Measurements from ENCODE around the gene TCAP. TPM values are rescaled to one million over a fixed set of nuclear protein-coding genes. Genes with fewer than 3 reads are reported as not detected.

The TCAP gene
- total RNA-seq, 1 donor from 2014 or later = 0.19 TPM

DNA sequence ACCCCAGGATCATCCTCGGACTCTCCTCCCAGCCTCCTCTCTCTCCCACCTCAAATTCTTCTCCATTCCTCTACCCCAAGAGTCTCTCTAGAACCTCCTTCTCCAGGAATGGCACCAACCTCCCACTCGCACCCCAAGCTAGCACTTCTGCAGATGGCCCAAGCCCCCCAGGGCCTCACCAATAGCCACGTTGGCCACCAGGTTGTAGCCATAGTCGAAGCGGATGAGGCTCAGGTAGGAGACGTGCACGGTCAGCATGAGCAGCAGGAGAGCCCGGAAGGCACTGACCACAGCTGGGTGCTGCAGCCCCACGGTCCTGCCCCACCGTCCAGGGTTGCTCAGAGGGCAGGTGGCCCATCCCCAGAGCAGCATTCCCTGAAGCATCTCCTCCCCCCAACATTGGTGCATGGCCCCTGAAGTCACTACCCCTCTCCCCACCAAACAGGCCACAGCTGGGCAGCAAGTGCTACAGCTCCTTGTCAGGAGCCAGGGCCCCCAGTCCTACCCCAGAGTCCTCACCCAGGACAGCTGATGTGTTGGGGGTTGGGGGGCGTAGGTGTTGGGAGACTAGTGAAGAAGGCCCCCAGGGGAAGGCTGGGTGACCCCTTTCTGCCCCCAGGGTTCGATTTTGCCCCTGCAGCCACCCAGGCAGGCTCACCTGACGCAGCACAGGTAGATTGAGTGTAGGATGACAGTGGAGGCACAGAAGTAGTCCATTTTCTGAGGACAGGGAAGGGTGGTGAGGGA lies 8.4 kb downstream of the TCAP start:
- DNase-seq (ENCODE audit: low spot score) = no peak
- TF ChIP-seq, protein P1, sequence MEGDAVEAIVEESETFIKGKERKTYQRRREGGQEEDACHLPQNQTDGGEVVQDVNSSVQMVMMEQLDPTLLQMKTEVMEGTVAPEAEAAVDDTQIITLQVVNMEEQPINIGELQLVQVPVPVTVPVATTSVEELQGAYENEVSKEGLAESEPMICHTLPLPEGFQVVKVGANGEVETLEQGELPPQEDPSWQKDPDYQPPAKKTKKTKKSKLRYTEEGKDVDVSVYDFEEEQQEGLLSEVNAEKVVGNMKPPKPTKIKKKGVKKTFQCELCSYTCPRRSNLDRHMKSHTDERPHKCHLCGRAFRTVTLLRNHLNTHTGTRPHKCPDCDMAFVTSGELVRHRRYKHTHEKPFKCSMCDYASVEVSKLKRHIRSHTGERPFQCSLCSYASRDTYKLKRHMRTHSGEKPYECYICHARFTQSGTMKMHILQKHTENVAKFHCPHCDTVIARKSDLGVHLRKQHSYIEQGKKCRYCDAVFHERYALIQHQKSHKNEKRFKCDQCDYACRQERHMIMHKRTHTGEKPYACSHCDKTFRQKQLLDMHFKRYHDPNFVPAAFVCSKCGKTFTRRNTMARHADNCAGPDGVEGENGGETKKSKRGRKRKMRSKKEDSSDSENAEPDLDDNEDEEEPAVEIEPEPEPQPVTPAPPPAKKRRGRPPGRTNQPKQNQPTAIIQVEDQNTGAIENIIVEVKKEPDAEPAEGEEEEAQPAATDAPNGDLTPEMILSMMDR (IDR thresholded peaks at IDR 0.05) = no peak
- TF ChIP-seq EZH2 (IDR thresholded peaks at IDR 0.05) = no peak
- TF ChIP-seq EZH2phosphoT487 (IDR thresholded peaks at IDR 0.05) = no peak
- Mint-ChIP-seq H3K4me3 (peak overlapping the region; percentile 31), H3K9me3 (no peaks in the 10 kb centered on the region), H3K27ac (no peak overlapping the region), H3K4me1 (peaks cover 5% of the 10 kb centered on the region), H3K36me3 (no peaks in the 10 kb centered on the region), H3K27me3 (ENCODE audit: insufficient read depth, low read depth) (peaks cover 15% of the 10 kb centered on the region)
- H3K4me2 ChIP-seq = no peak overlapping the region
- H3K4me3 ChIP-seq = no peak overlapping the region
- no peaks in the 10 kb centered on the region for H3K79me2 ChIP-seq (ENCODE audit: low read depth)
- no peaks in the 10 kb centered on the region for H3K9me3 ChIP-seq (ENCODE audit: low read depth)
- no peak overlapping the region for H3K9ac ChIP-seq
- no peak overlapping the region for H2AFZ ChIP-seq (replicated peaks)
- H3K4me1 ChIP-seq = peaks cover 4% of the 10 kb centered on the region
- no peak overlapping the region for H3K27ac ChIP-seq
- H4K20me1 ChIP-seq (ENCODE audit: low read depth) = no peaks in the 10 kb centered on the region
- peaks cover 31% of the 10 kb centered on the region for H3K27me3 ChIP-seq
- H3K36me3 ChIP-seq = no peaks in the 10 kb centered on the region
- peaks cover 9% of the 10 kb centered on the region for H3F3A ChIP-seq (ENCODE audit: low read depth)

GRCh38 chr17:39674179-39674578 lies 9.0 kb downstream of the TCAP start:
- H3K4me2 ChIP-seq = no peak overlapping the region
- DNase-seq (ENCODE audit: low spot score) = no peak
- H3K27ac Mint-ChIP-seq = no peak overlapping the region
- no peak overlapping the region for H2AFZ ChIP-seq (replicated peaks)
- H3K27me3 ChIP-seq = peaks cover 24% of the 10 kb centered on the region
- H3K9ac ChIP-seq = no peak overlapping the region
- no peak overlapping the region for H3K4me3 Mint-ChIP-seq
- peaks cover 2% of the 10 kb centered on the region for H3F3A ChIP-seq (ENCODE audit: low read depth)
- H3K36me3 Mint-ChIP-seq = no peaks in the 10 kb centered on the region
- no peaks in the 10 kb centered on the region for H3K9me3 ChIP-seq (ENCODE audit: low read depth)
- peaks cover 2% of the 10 kb centered on the region for H3K4me1 Mint-ChIP-seq
- no peak overlapping the region for H3K4me3 ChIP-seq
- H3K79me2 ChIP-seq (ENCODE audit: low read depth) = no peaks in the 10 kb centered on the region
- H3K36me3 ChIP-seq = no peaks in the 10 kb centered on the region
- peaks cover 10% of the 10 kb centered on the region for H3K27me3 Mint-ChIP-seq (ENCODE audit: insufficient read depth, low read depth)
- no peaks in the 10 kb centered on the region for H4K20me1 ChIP-seq (ENCODE audit: low read depth)
- no peak overlapping the region for H3K27ac ChIP-seq
- TF ChIP-seq, protein P1 (IDR thresholded peaks at IDR 0.05) = no peak
- no peak for TF ChIP-seq EZH2 (IDR thresholded peaks at IDR 0.05)
- H3K4me1 ChIP-seq = no peaks in the 10 kb centered on the region
- no peaks in the 10 kb centered on the region for H3K9me3 Mint-ChIP-seq

DNA sequence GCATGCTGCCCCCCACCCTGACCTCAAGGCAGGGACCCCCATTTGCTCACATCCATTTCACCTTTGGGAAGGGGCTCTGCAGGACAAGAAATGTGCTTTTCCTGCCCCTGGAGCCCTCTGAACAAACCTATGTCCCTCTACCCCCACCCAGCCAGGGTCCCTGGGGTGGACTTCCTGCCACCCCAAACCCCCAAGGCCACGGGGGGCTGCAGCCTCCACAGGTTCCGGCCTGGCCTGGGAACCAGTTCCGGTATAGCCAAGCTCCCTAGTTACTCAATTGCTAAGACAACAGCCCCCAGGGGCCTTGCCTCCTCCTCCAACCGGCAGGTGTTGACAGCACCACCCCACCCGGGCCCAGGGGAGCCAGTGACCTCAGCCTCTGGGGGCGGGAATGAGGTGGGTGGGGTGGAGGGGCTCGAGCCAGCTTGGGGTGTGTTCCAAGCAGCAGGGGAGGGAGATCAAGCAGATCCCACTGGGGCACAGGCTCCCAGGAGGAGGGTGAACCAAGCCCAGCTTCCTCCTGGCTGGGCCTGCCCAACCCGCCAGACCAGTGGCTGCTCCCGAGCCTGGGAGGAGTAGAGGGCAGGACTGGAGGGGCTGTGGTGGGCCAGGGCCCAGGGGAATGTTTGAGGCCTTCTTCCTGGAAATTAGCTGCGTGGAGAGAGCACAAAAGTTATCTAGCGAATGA lies 9.7 kb downstream of the TCAP start:
- Mint-ChIP-seq H3K27me3 (ENCODE audit: insufficient read depth, low read depth) (peaks cover 8% of the 10 kb centered on the region), H3K36me3 (no peaks in the 10 kb centered on the region), H3K9me3 (no peaks in the 10 kb centered on the region), H3K4me3 (no peak overlapping the region), H3K27ac (peak overlapping the region; percentile 74), H3K4me1 (peaks cover 2% of the 10 kb centered on the region)
- Histone ChIP-seq H2AFZ (replicated peaks) (no peak overlapping the region), H3K27me3 (peaks cover 18% of the 10 kb centered on the region), H3K9ac (no peak overlapping the region), H3K27ac (no peak overlapping the region), H3K4me1 (no peaks in the 10 kb centered on the region), H3K79me2 (ENCODE audit: low read depth) (no peaks in the 10 kb centered on the region), H3F3A (ENCODE audit: low read depth) (no peaks in the 10 kb centered on the region), H3K36me3 (no peaks in the 10 kb centered on the region), H3K4me2 (no peak overlapping the region), H3K4me3 (no peak overlapping the region), H4K20me1 (ENCODE audit: low read depth) (no peaks in the 10 kb centered on the region), H3K9me3 (ENCODE audit: low read depth) (no peaks in the 10 kb centered on the region)
- DNase-seq (ENCODE audit: low spot score) = no peak
- TF ChIP-seq EZH2 (IDR thresholded peaks at IDR 0.05) (no peak), EZH2phosphoT487 (IDR thresholded peaks at IDR 0.05) (no peak)
- TF ChIP-seq, protein P1 (IDR thresholded peaks at IDR 0.05) = no peak

Data from neural progenitor cell (in vitro differentiated cells).